Endodermal cell (in vitro differentiated cells): ENCODE data around the gene CENPP. TPM values are rescaled to one million over a fixed set of nuclear protein-coding genes. Genes with fewer than 3 reads are reported as not detected.

ENCODE experiments used
- DNase-seq: peaks from one replicate; pipeline ENCODE4 v3.0.0-alpha.2; 2017
- H3K27ac ChIP-seq: 2 replicates; pipeline ENCODE4 v1.5.1; 2013; ENCODE audit warnings: mild to moderate bottlenecking, low read depth, low read length, moderate library complexity
- H3K27me3 ChIP-seq: 2 replicates; pipeline ENCODE4 v1.6.1; 2013; ENCODE audit warnings: mild to moderate bottlenecking, low read length, moderate library complexity; ENCODE audit not compliant: insufficient read depth, control insufficient read depth, poor library complexity, severe bottlenecking
- H3K36me3 ChIP-seq: 2 replicates; pipeline ENCODE4 v1.7.0; 2013; ENCODE audit warnings: mild to moderate bottlenecking, low read length, moderate library complexity; ENCODE audit not compliant: control insufficient read depth, insufficient read depth
- H3K4me1 ChIP-seq: one replicate; pipeline ENCODE4 v1.7.0; 2013; ENCODE audit warnings: low read length; ENCODE audit not compliant: control insufficient read depth, insufficient read depth
- H3K4me3 ChIP-seq: 2 replicates; pipeline ENCODE4 v1.5.1; 2013; ENCODE audit warnings: mild to moderate bottlenecking, low read length, moderate library complexity
- H3K9ac ChIP-seq: 2 replicates; pipeline ENCODE4 v1.6.1; 2013; ENCODE audit warnings: mild to moderate bottlenecking, low read length, moderate library complexity; ENCODE audit not compliant: poor library complexity, severe bottlenecking; ENCODE audit errors: extremely low read depth
- H3K9me3 ChIP-seq: 2 replicates; pipeline ENCODE4 v1.6.1; 2013; ENCODE audit warnings: mild to moderate bottlenecking, low read length, moderate library complexity; ENCODE audit not compliant: control insufficient read depth
- H3K27ac Mint-ChIP-seq: 2 replicates; pipeline ENCODE4 v1.8.0; 2020; ENCODE audit warnings: mixed read lengths
- H3K27me3 Mint-ChIP-seq: 2 replicates; pipeline ENCODE4 v1.8.0; 2021; ENCODE audit warnings: mild to moderate bottlenecking, mixed read lengths; ENCODE audit not compliant: insufficient read depth
- H3K36me3 Mint-ChIP-seq: 2 replicates; pipeline ENCODE4 v1.8.0; 2020; ENCODE audit warnings: low read depth, mixed read lengths
- H3K4me1 Mint-ChIP-seq: 2 replicates; pipeline ENCODE4 v1.8.0; 2020; ENCODE audit warnings: mixed read lengths
- H3K4me3 Mint-ChIP-seq: 2 replicates; pipeline ENCODE4 v1.8.0; 2020; ENCODE audit warnings: mild to moderate bottlenecking, moderate library complexity, mixed read lengths
- H3K9me3 Mint-ChIP-seq: 2 replicates; pipeline ENCODE4 v1.8.0; 2020; ENCODE audit warnings: mild to moderate bottlenecking, mixed read lengths
- WGBS, 2 experiments: methylation state at CpG; one replicate each; pipeline versions ENCODE4 v1.1.5 to v1.1.7; 2013; ENCODE audit warnings: missing lambda C conversion rate in 2 of 2, mixed read lengths in 1 of 2; ENCODE audit not compliant: insufficient coverage in 1 of 2, insufficient read length in 1 of 2; 5-methylcytosine and 5-hydroxymethylcytosine counted together
- total RNA-seq, 2 donors: library from RNA; stranded (reverse); fragmentation: NEBNext Ultra II Directional in 1 of 2; extraction: Animal tissue kit (Norgen Biotek cat#: 25700) in 1 of 2; gene quantifications; 2 replicates in 1 of 2; 3 replicates in 1 of 2; pipeline ENCODE4 v1.2.1, GENCODE V29; 2021
- TF ChIP-seq, protein P1 (sequence below): fragments of 200-600 bp; sonication (generic); conservative IDR thresholded peaks from 2 replicates; pipeline ENCODE4 v1.5.0; 2021; ENCODE audit warnings: antibody characterized with exemption, mild to moderate bottlenecking

CENPP gene
- total RNA-seq, 2 donors from 2014 or later = 8.2 to 9.2 TPM

DNA sequence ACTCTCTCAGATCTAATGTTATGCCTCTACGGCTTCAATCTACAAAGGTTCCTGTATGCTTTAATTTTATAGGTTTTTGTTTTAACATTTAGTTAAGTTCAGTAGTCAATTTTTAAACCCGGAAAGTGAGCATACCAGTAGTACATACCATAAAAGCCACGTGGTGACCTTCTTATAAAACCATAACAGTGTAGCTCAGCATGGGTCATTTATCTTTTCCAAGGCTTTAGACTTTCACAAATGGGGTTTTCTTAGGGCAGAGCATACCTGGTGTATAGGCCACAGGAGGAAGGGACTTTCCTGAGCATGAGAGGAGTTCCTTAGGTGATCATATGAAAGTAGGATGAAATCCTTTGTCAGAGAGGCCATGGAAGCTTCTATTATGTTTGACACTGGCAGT, 186.9 kb downstream of the CENPP start:
- H3K36me3 Mint-ChIP-seq = no peaks in the 10 kb centered on the region
- Histone ChIP-seq H3K9ac (no peak overlapping the region), H3K36me3 (no peaks in the 10 kb centered on the region), H3K27me3 (no peaks in the 10 kb centered on the region), H3K27ac (no peak overlapping the region), H3K9me3 (no peaks in the 10 kb centered on the region), H3K4me1 (peaks cover 2% of the 10 kb centered on the region), H3K4me3 (no peak overlapping the region)
- H3K9me3 Mint-ChIP-seq = peaks cover 2% of the 10 kb centered on the region
- H3K27me3 Mint-ChIP-seq = no peaks in the 10 kb centered on the region
- TF ChIP-seq, protein P1, sequence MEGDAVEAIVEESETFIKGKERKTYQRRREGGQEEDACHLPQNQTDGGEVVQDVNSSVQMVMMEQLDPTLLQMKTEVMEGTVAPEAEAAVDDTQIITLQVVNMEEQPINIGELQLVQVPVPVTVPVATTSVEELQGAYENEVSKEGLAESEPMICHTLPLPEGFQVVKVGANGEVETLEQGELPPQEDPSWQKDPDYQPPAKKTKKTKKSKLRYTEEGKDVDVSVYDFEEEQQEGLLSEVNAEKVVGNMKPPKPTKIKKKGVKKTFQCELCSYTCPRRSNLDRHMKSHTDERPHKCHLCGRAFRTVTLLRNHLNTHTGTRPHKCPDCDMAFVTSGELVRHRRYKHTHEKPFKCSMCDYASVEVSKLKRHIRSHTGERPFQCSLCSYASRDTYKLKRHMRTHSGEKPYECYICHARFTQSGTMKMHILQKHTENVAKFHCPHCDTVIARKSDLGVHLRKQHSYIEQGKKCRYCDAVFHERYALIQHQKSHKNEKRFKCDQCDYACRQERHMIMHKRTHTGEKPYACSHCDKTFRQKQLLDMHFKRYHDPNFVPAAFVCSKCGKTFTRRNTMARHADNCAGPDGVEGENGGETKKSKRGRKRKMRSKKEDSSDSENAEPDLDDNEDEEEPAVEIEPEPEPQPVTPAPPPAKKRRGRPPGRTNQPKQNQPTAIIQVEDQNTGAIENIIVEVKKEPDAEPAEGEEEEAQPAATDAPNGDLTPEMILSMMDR = no peak
- H3K27ac Mint-ChIP-seq = no peak overlapping the region
- H3K4me3 Mint-ChIP-seq = no peak overlapping the region
- no peak for DNase-seq
- H3K4me1 Mint-ChIP-seq = peaks cover 14% of the 10 kb centered on the region
- 63 to 75% methylated on average over 1 to 3 of the region's 3 CpGs for WGBS, 2 experiments

GRCh38 chr9:92513349-92513748, 187.6 kb downstream of the CENPP start:
- H3K36me3 Mint-ChIP-seq = no peaks in the 10 kb centered on the region
- H3K27me3 Mint-ChIP-seq = no peaks in the 10 kb centered on the region
- H3K4me1 ChIP-seq = peaks cover 3% of the 10 kb centered on the region
- H3K27ac ChIP-seq = no peak overlapping the region
- H3K27ac Mint-ChIP-seq = no peak overlapping the region
- H3K4me1 Mint-ChIP-seq = peaks cover 12% of the 10 kb centered on the region
- no peak overlapping the region for H3K4me3 Mint-ChIP-seq
- no peak overlapping the region for H3K9ac ChIP-seq
- DNase-seq = no peak
- WGBS, 2 experiments = 90 to 100% methylated on average over 2 to 3 of the region's 3 CpGs
- peaks cover 2% of the 10 kb centered on the region for H3K9me3 Mint-ChIP-seq
- H3K36me3 ChIP-seq = no peaks in the 10 kb centered on the region
- H3K9me3 ChIP-seq = no peaks in the 10 kb centered on the region
- H3K4me3 ChIP-seq = no peak overlapping the region
- TF ChIP-seq, protein P1 = no peak
- H3K27me3 ChIP-seq = no peaks in the 10 kb centered on the region

DNA sequence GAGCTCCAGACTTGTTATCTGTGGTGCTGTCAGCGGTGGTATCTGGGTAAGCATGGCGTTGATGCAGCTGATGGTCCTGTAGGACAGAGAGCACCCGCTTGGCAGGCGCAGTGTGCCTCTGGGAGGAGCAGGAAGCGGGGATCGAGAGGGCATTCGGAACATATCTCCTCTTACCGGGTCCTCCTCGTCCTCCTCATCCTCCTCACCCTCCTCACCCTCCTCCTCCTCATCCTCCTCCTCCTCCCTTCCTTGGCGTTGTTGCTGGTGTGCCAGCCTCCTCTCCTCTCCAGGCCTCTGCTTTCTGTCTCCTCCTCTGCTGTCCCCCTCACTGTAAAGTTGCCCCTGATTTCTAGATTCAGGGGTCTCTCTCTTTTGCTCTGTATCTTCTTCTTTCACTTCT, 188.9 kb downstream of the CENPP start:
- Mint-ChIP-seq H3K4me1 (peaks cover 12% of the 10 kb centered on the region), H3K36me3 (no peaks in the 10 kb centered on the region), H3K9me3 (peaks cover 2% of the 10 kb centered on the region), H3K4me3 (no peak overlapping the region), H3K27me3 (no peaks in the 10 kb centered on the region), H3K27ac (no peak overlapping the region)
- Histone ChIP-seq H3K9ac (no peak overlapping the region), H3K36me3 (no peaks in the 10 kb centered on the region), H3K9me3 (no peaks in the 10 kb centered on the region), H3K4me1 (peaks cover 3% of the 10 kb centered on the region), H3K4me3 (no peak overlapping the region), H3K27me3 (no peaks in the 10 kb centered on the region), H3K27ac (no peak overlapping the region)
- no peak for DNase-seq
- TF ChIP-seq, protein P1 = no peak
- 93% methylated on average over 10 of the region's 10 CpGs; no CpG with 5 or more reads in 1 of the 2 experiments for WGBS, 2 experiments
